A673 (cell line): ENCODE measurements around the gene EXOSC7.

ENCODE experiments used
- CTCF ChIP-seq: fragments of 300-800, 200-600 bp; sonication (generic); conservative IDR thresholded peaks from 2 replicates; pipeline ENCODE4 v1.5.1; 2017; ENCODE audit warnings: low read depth, mild to moderate bottlenecking, antibody characterized with exemption, low read length, moderate library complexity, mixed read lengths
- EZH2 ChIP-seq: fragments of 200-600 bp; sonication (generic); IDR thresholded peaks from 2 replicates; pipeline ENCODE4 v1.6.1; 2017; ENCODE audit warnings: borderline replicate concordance, low read depth, mild to moderate bottlenecking, mixed read lengths, antibody characterized with exemption, low read length; ENCODE audit not compliant: poor library complexity, severe bottlenecking

GRCh38 chr3:45023675-45024074, 47.6 kb downstream of the EXOSC7 start:
- TF ChIP-seq CTCF = no peak
- TF ChIP-seq EZH2 = no peak
